ENCODE results near the gene FAM219B. TPM values are rescaled to one million over a fixed set of nuclear protein-coding genes. Genes with fewer than 3 reads are reported as not detected.

Gene FAM219B
- total and polyA plus RNA-seq, 2 of the 8 experiments (the other 6 are each of a cell fraction or from before 2014, with no cell fraction given) = 57.1 to 66.6 TPM

DNA sequence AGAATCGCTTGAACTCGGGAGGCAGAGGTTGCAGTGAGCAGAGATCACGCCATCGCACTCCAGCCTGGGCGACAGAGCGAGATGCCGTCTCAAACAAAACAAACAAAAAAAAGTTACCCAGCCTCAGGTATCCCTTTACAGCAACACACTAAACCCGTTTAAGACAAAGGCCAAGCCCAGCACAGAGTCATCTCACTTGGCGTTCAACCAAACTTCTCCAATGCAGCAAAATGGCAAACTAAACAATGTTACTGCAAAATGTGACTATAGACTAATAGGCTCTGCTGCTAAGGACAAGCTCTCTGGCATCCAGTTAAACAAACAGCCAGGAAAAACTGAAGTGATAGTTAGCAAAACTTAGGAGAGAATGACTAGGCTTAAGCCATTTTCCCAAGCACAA is 6.4 kb upstream of the FAM219B start (continued):
- TF ChIP-seq EP300 (IDR thresholded peaks at IDR 0.05; ENCODE audit: borderline replicate concordance in 1 of 2, low read depth in 2 of 2, low read length in 2 of 2) (no peak), TEAD4 (IDR thresholded peaks at IDR 0.05; ENCODE audit: low read depth, low read length) (no peak)

Measured in H1 (cell line).